HEK293 (cell line): ENCODE data around the gene SPP2.

Experiments used
- CTCF ChIA-PET: fragments of 350-600 bp; formaldehyde crosslinking; extraction: SDS; loops from one replicate; lab custom pipeline; 2021; ENCODE audit warnings: antibody characterized with exemption; lab: Yijun Ruan, JAX
- POLR2A ChIA-PET: fragments of 300-600 bp; formaldehyde crosslinking; extraction: SDS; loops from one replicate; lab custom pipeline; 2020; ENCODE audit warnings: antibody characterized with exemption, inconsistent platforms; lab: Yijun Ruan, JAX
- H3K27ac ChIP-seq: fragments of 200-500 bp; sonication (Bioruptor generic); 2 replicates; pipeline ENCODE4 v1.5.1; 2014; ENCODE audit warnings: low read depth, low read length, control low read depth, inconsistent platforms; ENCODE audit errors: extremely low read depth
- H3K36me3 ChIP-seq, 2 experiments: fragments of 200-500 bp in 1 of 2; sonication (Bioruptor generic) in 1 of 2; 1 replicate in 1 of 2; 2 replicates in 1 of 2; pipeline ENCODE4 v1.5.1; 2014 to 2017; ENCODE audit warnings: inconsistent platforms in 2 of 2, low read length in 2 of 2; ENCODE audit not compliant: control insufficient read depth in 2 of 2, insufficient read depth in 1 of 2
- H3K4me1 ChIP-seq: fragments of 200-500 bp; sonication (Bioruptor generic); 2 replicates; pipeline ENCODE4 v1.5.1; 2014; ENCODE audit warnings: mild to moderate bottlenecking, low read length, inconsistent platforms; ENCODE audit not compliant: control insufficient read depth, insufficient read depth
- H3K4me3 ChIP-seq: 2 replicates; pipeline ENCODE4 v1.5.1; 2011; ENCODE audit warnings: low read depth, mild to moderate bottlenecking, control low read depth, low read length, moderate library complexity
- H3K9me3 ChIP-seq: fragments of 200-500 bp; sonication (Bioruptor generic); 2 replicates; pipeline ENCODE4 v1.5.1; 2014; ENCODE audit warnings: low read depth, low read length, inconsistent platforms; ENCODE audit not compliant: control insufficient read depth, insufficient read depth
- BCL6B ChIP-seq: fragments of 450-650 bp; formaldehyde crosslinking; IDR thresholded peaks from 2 replicates; pipeline ENCODE4 v1.5.1; 2017; ENCODE audit warnings: missing biosample characterization, missing genetic modification characterization
- HIC1 ChIP-seq: fragments of 450-650 bp; formaldehyde crosslinking; IDR thresholded peaks from 2 replicates; pipeline ENCODE4 v1.5.1; 2016; ENCODE audit warnings: missing biosample characterization, missing genetic modification characterization
- RBAK ChIP-seq: fragments of 450-650 bp; formaldehyde crosslinking; IDR thresholded peaks from 2 replicates; pipeline ENCODE4 v1.5.1; 2016; ENCODE audit warnings: missing biosample characterization, missing genetic modification characterization
- REPIN1 ChIP-seq: fragments of 450-650 bp; formaldehyde crosslinking; IDR thresholded peaks from 2 replicates; pipeline ENCODE4 v1.5.1; 2017; ENCODE audit warnings: missing biosample characterization, missing genetic modification characterization, low read depth
- SCRT1 ChIP-seq: fragments of 450-650 bp; formaldehyde crosslinking; IDR thresholded peaks from 2 replicates; pipeline ENCODE4 v1.5.1; 2016; ENCODE audit warnings: missing biosample characterization, missing genetic modification characterization, borderline replicate concordance
- SCRT2 ChIP-seq: fragments of 450-650 bp; formaldehyde crosslinking; IDR thresholded peaks from 2 replicates; pipeline ENCODE4 v1.5.1; 2016; ENCODE audit warnings: missing biosample characterization, missing genetic modification characterization
- TRIM28 ChIP-seq: IDR thresholded peaks from 2 replicates; pipeline ENCODE4 v1.6.1; 2011; ENCODE audit warnings: low read length, control low read depth, borderline replicate concordance
- TSHZ1 ChIP-seq: fragments of 450-650 bp; formaldehyde crosslinking; IDR thresholded peaks from 2 replicates; pipeline ENCODE4 v1.5.1; 2016; ENCODE audit warnings: missing biosample characterization, missing genetic modification characterization, borderline replicate concordance
- ZFHX2 ChIP-seq: fragments of 450-650 bp; formaldehyde crosslinking; conservative IDR thresholded peaks from 2 replicates; pipeline ENCODE4 v1.5.1; 2016; ENCODE audit warnings: missing biosample characterization, missing genetic modification characterization
- ZFP37 ChIP-seq: fragments of 450-650 bp; formaldehyde crosslinking; IDR thresholded peaks from 2 replicates; pipeline ENCODE4 v1.5.1; 2016; ENCODE audit warnings: missing biosample characterization, missing genetic modification characterization
- ZNF248 ChIP-seq: fragments of 450-650 bp; formaldehyde crosslinking; IDR thresholded peaks from 2 replicates; pipeline ENCODE4 v1.5.1; 2017; ENCODE audit warnings: missing biosample characterization, missing genetic modification characterization
- ZNF335 ChIP-seq: fragments of 450-650 bp; formaldehyde crosslinking; conservative IDR thresholded peaks from 2 replicates; pipeline ENCODE4 v1.5.1; 2016; ENCODE audit warnings: missing biosample characterization, missing genetic modification characterization
- ZNF341 ChIP-seq: fragments of 450-650 bp; formaldehyde crosslinking; IDR thresholded peaks from 2 replicates; pipeline ENCODE4; 2016; ENCODE audit warnings: low read depth, missing biosample characterization, missing genetic modification characterization
- ZNF366 ChIP-seq: fragments of 450-650 bp; formaldehyde crosslinking; conservative IDR thresholded peaks from 2 replicates; pipeline ENCODE4 v1.5.1; 2016; ENCODE audit warnings: missing biosample characterization, missing genetic modification characterization
- ZNF391 ChIP-seq: fragments of 450-650 bp; formaldehyde crosslinking; IDR thresholded peaks from 2 replicates; pipeline ENCODE4 v1.5.1; 2016; ENCODE audit warnings: low read depth, missing biosample characterization, missing genetic modification characterization, borderline replicate concordance
- ZNF473 ChIP-seq: fragments of 450-650 bp; formaldehyde crosslinking; IDR thresholded peaks from 2 replicates; pipeline ENCODE4 v1.5.1; 2017; ENCODE audit warnings: missing biosample characterization, missing genetic modification characterization
- ZNF514 ChIP-seq: fragments of 450-650 bp; formaldehyde crosslinking; IDR thresholded peaks from 2 replicates; pipeline ENCODE4 v1.5.1; 2016; ENCODE audit warnings: missing biosample characterization, missing genetic modification characterization
- ZNF549 ChIP-seq: fragments of 450-650 bp; IDR thresholded peaks from 2 replicates; pipeline ENCODE4 v1.5.1; 2018; ENCODE audit warnings: missing biosample characterization, missing genetic modification characterization, mild to moderate bottlenecking, inconsistent platforms, moderate library complexity
- ZNF560 ChIP-seq: fragments of 450-650 bp; formaldehyde crosslinking; IDR thresholded peaks from 2 replicates; pipeline ENCODE4 v1.5.1; 2017; ENCODE audit warnings: missing biosample characterization, missing genetic modification characterization, borderline replicate concordance
- ZNF580 ChIP-seq: fragments of 450-650 bp; formaldehyde crosslinking; IDR thresholded peaks from 2 replicates; pipeline ENCODE4 v1.5.1; 2016; ENCODE audit warnings: missing biosample characterization, missing genetic modification characterization
- ZNF654 ChIP-seq: fragments of 450-650 bp; formaldehyde crosslinking; IDR thresholded peaks from 2 replicates; pipeline ENCODE4 v1.5.1; 2016; ENCODE audit warnings: low read depth, missing biosample characterization, missing genetic modification characterization
- ZNF664 ChIP-seq: fragments of 450-650 bp; formaldehyde crosslinking; IDR thresholded peaks from 2 replicates; pipeline ENCODE4 v1.5.1; 2016; ENCODE audit warnings: missing biosample characterization, missing genetic modification characterization
- ZNF701 ChIP-seq: fragments of 450-650 bp; formaldehyde crosslinking; IDR thresholded peaks from 2 replicates; pipeline ENCODE4 v1.5.1; 2016; ENCODE audit warnings: missing biosample characterization, missing genetic modification characterization
- ZNF707 ChIP-seq: fragments of 450-650 bp; formaldehyde crosslinking; IDR thresholded peaks from 2 replicates; pipeline ENCODE4 v1.5.1; 2016; ENCODE audit warnings: missing biosample characterization, missing genetic modification characterization
- ZSCAN18 ChIP-seq: fragments of 450-650 bp; formaldehyde crosslinking; IDR thresholded peaks from 2 replicates; pipeline ENCODE4 v1.5.1; 2016; ENCODE audit warnings: missing biosample characterization, missing genetic modification characterization
- ZSCAN23 ChIP-seq: fragments of 450-650 bp; formaldehyde crosslinking; IDR thresholded peaks from 2 replicates; pipeline ENCODE4 v1.5.1; 2016; ENCODE audit warnings: missing biosample characterization, missing genetic modification characterization

SPP2 gene

GRCh38 chr2:234111523-234111922, 61.0 kb downstream of the SPP2 start (continued):
- TF ChIP-seq ZNF248 (tag by site-specific recombination) (no peak), ZFP37 (no peak), ZNF664 (tag by site-specific recombination) (no peak)

- no peaks in the 10 kb centered on the region for H3K36me3 ChIP-seq
- H3K4me3 ChIP-seq, result no peak overlapping the region
- H3K27ac ChIP-seq, result no peak overlapping the region
- H3K4me1 ChIP-seq, result no peaks in the 10 kb centered on the region
- no peaks in the 10 kb centered on the region for H3K9me3 ChIP-seq
- POLR2A ChIA-PET, result no interaction called here
- TF ChIP-seq ZNF654 (tag by site-specific recombination) (no peak), RBAK (tag by site-specific recombination) (no peak), ZSCAN18 (tag by site-specific recombination) (no peak), ZNF366 (tag by site-specific recombination) (no peak), SCRT1 (tag by site-specific recombination) (no peak), ZNF701 (tag by site-specific recombination) (no peak), ZSCAN23 (tag by site-specific recombination) (no peak)
- TF ChIP-seq, all 188 proteins: peak for 0
- CTCF ChIA-PET, result interaction anchor here (1.9 kb wide), 1 partner anchor 20 kb away, joined by 7 read pairs; no protein-coding TSS in a partner anchor
Observed at GRCh38 chr2:234116010-234116409, 65.5 kb downstream of the SPP2 start.

- Histone ChIP-seq H3K4me1 (no peaks in the 10 kb centered on the region), H3K9me3 (no peaks in the 10 kb centered on the region), H3K36me3 (no peaks in the 10 kb centered on the region), H3K27ac (no peak overlapping the region), H3K4me3 (no peak overlapping the region)
- ChIA-PET CTCF (interaction anchor here (2.5 kb wide), 1 partner anchor 14 kb away, joined by 9 read pairs; no protein-coding TSS in a partner anchor), POLR2A (no interaction called here)
- TF ChIP-seq ZNF580, result no peak
- TF ChIP-seq ZFHX2, result no peak
- no peak for TF ChIP-seq ZNF473
- TF ChIP-seq ZNF560, result no peak
- TF ChIP-seq REPIN1 (tag by site-specific recombination), result no peak
- TF ChIP-seq ZNF549 (tag by site-specific recombination), result no peak
- TF ChIP-seq ZNF335 (tag by site-specific recombination), result no peak
- no peak for TF ChIP-seq TSHZ1
- no peak for TF ChIP-seq ZNF341 (tag by site-specific recombination)
- no peak for TF ChIP-seq ZNF514 (tag by site-specific recombination)
- TF ChIP-seq SCRT2 (tag by site-specific recombination), result no peak
- TF ChIP-seq ZNF391, result no peak
- no peak for TF ChIP-seq ZNF707
- no peak for TF ChIP-seq BCL6B (tag by site-specific recombination)
- no peak for TF ChIP-seq HIC1
- TF ChIP-seq TRIM28, result no peak
- TF ChIP-seq ZNF366 (tag by site-specific recombination), result no peak
Observed at GRCh38 chr2:234121999-234122398, 71.5 kb downstream of the SPP2 start.
